SK-N-SH (cell line): ENCODE data around the gene TMED1. TPM values are rescaled to one million over a fixed set of nuclear protein-coding genes. Genes with fewer than 3 reads are reported as not detected.

Experiments used
- CTCF ChIA-PET: fragments of 300-600, 350-600 bp; formaldehyde crosslinking; extraction: SDS; loops from one replicate; lab custom pipeline; 2021; lab: Yijun Ruan, JAX
- POLR2A ChIA-PET: fragments of 350-600 bp; sonication (Branson Sonifier 250); formaldehyde crosslinking; extraction: SDS; loops from one replicate; lab custom pipeline; 2020; ENCODE audit warnings: antibody characterized with exemption, inconsistent platforms; lab: Yijun Ruan, JAX
- DNase-seq: peaks from one replicate; pipeline ENCODE4 v3.0.0; 2012
- H2AFZ ChIP-seq: fragments of 200-600 bp; sonication (generic); 2 replicates; pipeline ENCODE4 v1.8.1; 2016; ENCODE audit warnings: antibody characterized with exemption, mild to moderate bottlenecking, low read depth
- H3F3A ChIP-seq: fragments of 200-600 bp; sonication (generic); replicated peaks from 2 replicates; pipeline ENCODE3; 2016; ENCODE audit warnings: antibody characterized with exemption, mild to moderate bottlenecking; ENCODE audit not compliant: insufficient read depth
- H3K27ac ChIP-seq, 2 experiments: fragments of 200-500 bp in 1 of 2; fragments of 200-600 bp in 1 of 2; sonication (Bioruptor generic) in 1 of 2; sonication (generic), shearing (Covaris generic) in 1 of 2; 2 replicates each; pipeline versions ENCODE4 v1.5.1 to v1.6.1; 2014 to 2016; ENCODE audit warnings: low read depth in 2 of 2, inconsistent platforms in 1 of 2, low read length in 1 of 2, mild to moderate bottlenecking in 1 of 2, mixed read lengths in 1 of 2
- H3K27me3 ChIP-seq: fragments of 200-600 bp; sonication (generic), shearing (Covaris generic); 2 replicates; pipeline ENCODE4 v1.6.1; 2016; ENCODE audit warnings: mixed run types; ENCODE audit not compliant: insufficient read depth
- H3K36me3 ChIP-seq, 2 experiments: fragments of 200-500 bp in 1 of 2; fragments of 200-600 bp in 1 of 2; sonication (Bioruptor generic) in 1 of 2; sonication (generic) in 1 of 2; replicated peaks in 1 of 2; 2 replicates each; pipeline versions ENCODE3 to v1.5.1; 2014 to 2016; ENCODE audit warnings: low read length in 1 of 2, mild to moderate bottlenecking in 1 of 2; ENCODE audit not compliant: insufficient read depth in 2 of 2, control insufficient read depth in 1 of 2
- H3K4me1 ChIP-seq, 2 experiments: fragments of 200-500 bp in 1 of 2; fragments of 200-600 bp in 1 of 2; sonication (Bioruptor generic) in 1 of 2; sonication (generic), shearing (Covaris generic) in 1 of 2; 2 replicates each; pipeline versions ENCODE4 v1.5.1 to v1.6.1; 2014 to 2016; ENCODE audit warnings: low read depth in 1 of 2, low read length in 1 of 2, mixed run types in 1 of 2; ENCODE audit not compliant: insufficient read depth in 2 of 2, control insufficient read depth in 1 of 2
- H3K4me2 ChIP-seq: fragments of 200-600 bp; sonication (generic), shearing (Covaris generic); 2 replicates; pipeline ENCODE4 v1.6.1; 2017; ENCODE audit warnings: mixed run types
- H3K4me3 ChIP-seq, 2 experiments: fragments of 200-500 bp in 1 of 2; fragments of 200-600 bp in 1 of 2; sonication (Bioruptor generic) in 1 of 2; sonication (generic), shearing (Covaris generic) in 1 of 2; 2 replicates each; pipeline versions ENCODE4 v1.5.1 to v1.8.1; 2014 to 2016; ENCODE audit warnings: low read depth in 2 of 2, inconsistent platforms in 1 of 2, low read length in 1 of 2, mild to moderate bottlenecking in 1 of 2, mixed read lengths in 1 of 2, moderate library complexity in 1 of 2
- H3K79me2 ChIP-seq: fragments of 200-600 bp; sonication (generic); 2 replicates; pipeline ENCODE4 v1.8.1; 2017; ENCODE audit warnings: mild to moderate bottlenecking; ENCODE audit not compliant: insufficient read depth
- H3K9ac ChIP-seq: fragments of 200-600 bp; sonication (generic); 2 replicates; pipeline ENCODE4 v1.6.1; 2017; ENCODE audit warnings: mixed run types
- H3K9me2 ChIP-seq: fragments of 200-600 bp; sonication (generic); 2 replicates; pipeline ENCODE4 v1.6.1; 2017; ENCODE audit warnings: mixed run types
- H3K9me3 ChIP-seq: fragments of 200-600 bp; sonication (generic); 2 replicates; pipeline ENCODE4 v1.6.1; 2017; ENCODE audit warnings: mixed run types, mild to moderate bottlenecking, moderate library complexity
- H4K20me1 ChIP-seq: fragments of 200-600 bp; sonication (generic); 2 replicates; pipeline ENCODE4 v1.6.1; 2017; ENCODE audit warnings: mild to moderate bottlenecking, mixed run types; ENCODE audit not compliant: insufficient read depth
- ELF1 ChIP-seq: IDR thresholded peaks from 2 replicates; pipeline ENCODE4 v1.4.0; 2012
- EP300 ChIP-seq, 2 experiments: IDR thresholded peaks; 2 replicates each; pipeline versions ENCODE4 v1.4.0 to v1.6.1; 2012; ENCODE audit warnings: borderline replicate concordance in 1 of 2, low read depth in 1 of 2, low read length in 1 of 2
- FOXJ3 ChIP-seq: sonication (generic); formaldehyde crosslinking; IDR thresholded peaks from 2 replicates; pipeline ENCODE4 v1.5.1; 2020; ENCODE audit warnings: mild to moderate bottlenecking, missing genetic modification reagents
- GABPA ChIP-seq: IDR thresholded peaks from 2 replicates; pipeline ENCODE4 v1.4.0; 2012; ENCODE audit warnings: low read depth, mild to moderate bottlenecking
- GATA2 ChIP-seq: sonication (generic); formaldehyde crosslinking; IDR thresholded peaks from 2 replicates; pipeline ENCODE4 v1.5.0; 2020; ENCODE audit warnings: mild to moderate bottlenecking, missing genetic modification reagents
- JUND ChIP-seq: IDR thresholded peaks from 2 replicates; pipeline ENCODE4 v1.4.0; 2012
- MEF2A ChIP-seq: IDR thresholded peaks from 2 replicates; pipeline ENCODE4 v1.4.0; 2012; ENCODE audit warnings: low read depth, borderline replicate concordance
- NFIC ChIP-seq: IDR thresholded peaks from 2 replicates; pipeline ENCODE4 v1.4.0; 2012; ENCODE audit warnings: borderline replicate concordance
- REST ChIP-seq: IDR thresholded peaks from 2 replicates; pipeline ENCODE4 v1.6.1; 2012; ENCODE audit warnings: mild to moderate bottlenecking, low read depth, low read length, moderate library complexity
- RFX5 ChIP-seq: IDR thresholded peaks from 2 replicates; pipeline ENCODE4 v1.6.1; 2012; ENCODE audit warnings: mild to moderate bottlenecking, improper control_type of control experiment, low read length
- RXRA ChIP-seq: IDR thresholded peaks from 2 replicates; pipeline ENCODE4 v1.4.0; 2012; ENCODE audit warnings: low read depth, mild to moderate bottlenecking, borderline replicate concordance
- SIN3A ChIP-seq: IDR thresholded peaks from 2 replicates; pipeline ENCODE4 v1.6.1; 2012; ENCODE audit warnings: low read depth, mild to moderate bottlenecking, low read length, moderate library complexity, borderline replicate concordance
- SMC3 ChIP-seq: IDR thresholded peaks from 2 replicates; pipeline ENCODE4 v1.6.1; 2012; ENCODE audit warnings: low read depth, low read length, improper control_type of control experiment
- USF1 ChIP-seq: IDR thresholded peaks from 2 replicates; pipeline ENCODE4 v1.4.0; 2012; ENCODE audit warnings: low read depth, borderline replicate concordance
- YY1 ChIP-seq: IDR thresholded peaks from 2 replicates; pipeline ENCODE4 v1.4.0; 2012; ENCODE audit warnings: low read depth, mild to moderate bottlenecking
- WGBS: methylation state at CpG from one replicate; pipeline ENCODE4 v1.1.6; 2017; ENCODE audit warnings: low lambda C conversion rate; 5-methylcytosine and 5-hydroxymethylcytosine counted together
- polyA plus RNA-seq, 3 experiments: library from polyadenylated mRNA; depleted of rRNA; stranded (reverse); fragments of >200 nt; gene quantifications; 2 replicates each; pipeline ENCODE4 v1.2.3, GENCODE V29; 2012
- TF ChIP-seq, protein P1 (sequence below): fragments of 150-350 bp; IDR thresholded peaks from 2 replicates; pipeline ENCODE4 v1.6.1; 2016; ENCODE audit warnings: mild to moderate bottlenecking, low read depth, low read length
- TF ChIP-seq, protein P2 (sequence below): fragments of 150-350 bp; IDR thresholded peaks from 2 replicates; pipeline ENCODE4 v1.6.1; 2017; ENCODE audit warnings: antibody characterized with exemption, low read length, low read depth, borderline replicate concordance

TMED1 gene
- polyA plus RNA-seq, 1 of the 3 experiments (the other 2 are of a cell fraction): 92.4 TPM

DNA sequence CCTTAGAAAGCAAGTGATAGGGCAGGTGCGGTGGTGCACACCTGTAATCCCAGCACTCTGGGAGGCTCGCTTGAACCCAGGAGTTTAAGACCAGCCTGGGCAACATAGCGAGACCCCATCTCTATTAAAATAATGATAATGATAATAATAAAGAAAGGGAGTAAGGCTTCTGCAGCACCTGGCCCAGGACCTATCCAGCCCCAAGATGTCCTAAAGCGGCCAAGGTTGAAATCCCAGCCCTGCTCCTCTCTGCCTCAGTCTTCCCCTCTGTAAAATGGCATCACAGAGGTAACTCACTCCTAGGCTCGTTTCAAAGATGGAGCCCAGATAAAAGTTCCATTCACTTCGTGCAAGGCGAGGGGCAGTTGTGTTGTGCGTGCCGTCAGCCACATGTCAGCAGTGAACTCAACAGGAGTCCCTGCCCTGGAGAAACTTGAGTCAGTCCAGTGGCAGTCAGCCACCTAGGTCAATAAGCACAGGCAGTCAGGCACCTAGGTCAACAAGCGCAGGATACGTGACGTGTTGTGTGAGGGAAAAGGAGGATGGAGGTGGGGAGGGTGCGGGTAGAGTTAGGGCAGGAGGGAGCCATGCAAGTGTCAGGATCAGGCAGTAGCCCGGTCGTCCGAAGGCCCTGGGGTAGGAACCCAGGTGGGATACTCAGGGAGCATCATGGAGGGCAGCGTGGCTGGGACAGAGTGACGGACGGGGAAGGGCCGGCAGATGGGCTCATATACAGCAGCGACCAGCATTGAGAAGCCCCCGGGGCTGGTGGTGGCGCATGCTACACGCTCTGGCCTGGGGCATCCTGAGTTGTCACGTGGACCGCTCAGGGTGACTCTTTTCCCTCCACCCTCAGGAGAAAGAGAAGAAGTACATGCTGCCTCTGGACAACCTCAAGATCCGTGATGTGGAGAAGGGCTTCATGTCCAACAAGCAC lies 16.6 kb downstream of the TMED1 start (continued):
- TF ChIP-seq, protein P1, sequence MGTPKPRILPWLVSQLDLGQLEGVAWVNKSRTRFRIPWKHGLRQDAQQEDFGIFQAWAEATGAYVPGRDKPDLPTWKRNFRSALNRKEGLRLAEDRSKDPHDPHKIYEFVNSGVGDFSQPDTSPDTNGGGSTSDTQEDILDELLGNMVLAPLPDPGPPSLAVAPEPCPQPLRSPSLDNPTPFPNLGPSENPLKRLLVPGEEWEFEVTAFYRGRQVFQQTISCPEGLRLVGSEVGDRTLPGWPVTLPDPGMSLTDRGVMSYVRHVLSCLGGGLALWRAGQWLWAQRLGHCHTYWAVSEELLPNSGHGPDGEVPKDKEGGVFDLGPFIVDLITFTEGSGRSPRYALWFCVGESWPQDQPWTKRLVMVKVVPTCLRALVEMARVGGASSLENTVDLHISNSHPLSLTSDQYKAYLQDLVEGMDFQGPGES: no peak
- TF ChIP-seq GABPA (no peak), JUND (no peak), MEF2A (no peak)
- TF ChIP-seq, protein P2, sequence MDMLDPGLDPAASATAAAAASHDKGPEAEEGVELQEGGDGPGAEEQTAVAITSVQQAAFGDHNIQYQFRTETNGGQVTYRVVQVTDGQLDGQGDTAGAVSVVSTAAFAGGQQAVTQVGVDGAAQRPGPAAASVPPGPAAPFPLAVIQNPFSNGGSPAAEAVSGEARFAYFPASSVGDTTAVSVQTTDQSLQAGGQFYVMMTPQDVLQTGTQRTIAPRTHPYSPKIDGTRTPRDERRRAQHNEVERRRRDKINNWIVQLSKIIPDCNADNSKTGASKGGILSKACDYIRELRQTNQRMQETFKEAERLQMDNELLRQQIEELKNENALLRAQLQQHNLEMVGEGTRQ: no peak
- TF ChIP-seq, all 33 proteins: peak for 0

GRCh38 chr19:10818301-10819123 lies 17.5 kb downstream of the TMED1 start:
- DNase-seq: peak; percentile 54
- Histone ChIP-seq H3K36me3 (peaks cover 10 to 15% of the 10 kb centered on the region in 2 experiments), H3K4me3 (no peak overlapping the region), H4K20me1 (no peaks in the 10 kb centered on the region), H2AFZ (no peak overlapping the region), H3K27ac (peak overlapping the region; percentile 91), H3K27me3 (no peaks in the 10 kb centered on the region), H3K79me2 (peaks cover 31% of the 10 kb centered on the region), H3K4me2 (peak overlapping the region; percentile 87; the same call in 1 of the 2 replicates), H3K9me2 (no peaks in the 10 kb centered on the region), H3K4me1 (peaks cover 29 to 53% of the 10 kb centered on the region in 2 experiments; a peak in 3 of 4 replicates), H3K9me3 (no peaks in the 10 kb centered on the region), H3F3A (no peaks in the 10 kb centered on the region), H3K9ac (peak overlapping the region; percentile 75; the same call in 1 of the 2 replicates)
- TF ChIP-seq EP300 (IDR thresholded peaks at IDR 0.05; ENCODE audit: borderline replicate concordance in 1 of 2, low read depth in 1 of 2, low read length in 1 of 2) (no peak), SMC3 (no peak), REST (no peak), NFIC (no peak), RFX5 (no peak), FOXJ3 (no peak), USF1 (no peak), GABPA (no peak), GATA2 (CRISPR knock-in tag) (no peak), SIN3A (no peak), RXRA (no peak), YY1 (no peak), JUND (no peak), ELF1 (no peak)
- TF ChIP-seq, protein P2: no peak
- TF ChIP-seq, protein P1: no peak
- POLR2A ChIA-PET: interaction anchor here (1.0 to 1.7 kb wide), 2 partner anchors 8 to 13 kb away, joined by 3 to 5 read pairs; no protein-coding TSS in a partner anchor
- 84% methylated on average over 12 of the region's 19 CpGs for WGBS
- CTCF ChIA-PET: interaction anchor here (0.6 to 2.0 kb wide), 5 partner anchors 10 to 326 kb away, joined by 3 to 7 read pairs (median 5); partner anchors contain the start of gene DNM2
